GM12872 (cell line): ENCODE data around the gene FADS3.

Source experiments
- CTCF ChIP-seq: IDR thresholded peaks from 3 replicates; pipeline ENCODE4 v1.5.1; 2011; ENCODE audit warnings: low read depth, mild to moderate bottlenecking, low read length, moderate library complexity; ENCODE audit not compliant: insufficient read depth

Gene FADS3

GRCh38 chr11:61918938-61919704 lies 27.8 kb upstream of the FADS3 start:
- no peak for TF ChIP-seq CTCF

- no peak for TF ChIP-seq CTCF
Measured at GRCh38 chr11:61918251-61918937, 27.0 kb upstream of the FADS3 start.

- no peak for TF ChIP-seq CTCF
Measured at GRCh38 chr11:61917334-61918109, 26.2 kb upstream of the FADS3 start, which contains the start of gene RAB3IL1. Gene RAB3IL1, minus strand, starts transcription at chr11:61917566. Its CDS starts 199 bp downstream, at chr11:61917367.

GRCh38 chr11:61916737-61917333 lies 25.5 kb upstream of the FADS3 start:
- no peak for TF ChIP-seq CTCF

GRCh38 chr11:61914471-61915171 lies 23.3 kb upstream of the FADS3 start:
- TF ChIP-seq CTCF: no peak

- TF ChIP-seq CTCF: no peak
Measured at GRCh38 chr11:61913699-61914395, 22.5 kb upstream of the FADS3 start.
